ENCODE measurements around the gene NKAPL.
A peak's percentile ranks its signal among the peaks of the same experiment; 100 is the strongest.
"Not testable (repeated sequence)": the region's sequence is repeated elsewhere in the genome, so short reads cannot be mapped to it uniquely, and the experiment has no call there.

Gene NKAPL

GRCh38 chr6:28248916-28249315 is 10.2 kb upstream of the NKAPL start:
- no peak for DNase-seq

GRCh38 chr6:28250747-28251146 is 8.3 kb upstream of the NKAPL start:
- no peak for DNase-seq

GRCh38 chr6:28251661-28252008 is 7.5 kb upstream of the NKAPL start:
- no peak for DNase-seq

GRCh38 chr6:28252009-28252975 is 6.8 kb upstream of the NKAPL start, which contains the start of gene ZKSCAN4:
Gene ZKSCAN4 (minus strand): TSS chr6:28252269. CDS start chr6:28251980, 289 bp downstream.
- peak; percentile 89 for DNase-seq

GRCh38 chr6:28254121-28254519 is 5.0 kb upstream of the NKAPL start:
- no peak for DNase-seq

- no peak for DNase-seq
These were observed 2.1 kb upstream of the NKAPL start for GRCh38 chr6:28257042-28257441.

GRCh38 chr6:28263922-28264321 is 4.8 kb downstream of the NKAPL start:
- DNase-seq, result no peak

GRCh38 chr6:28264834-28265401 is 5.8 kb downstream of the NKAPL start:
- DNase-seq, result no peak

- no peak for DNase-seq
These were observed 7.5 kb downstream of the NKAPL start for GRCh38 chr6:28266563-28266961.

- peak; percentile 95 for DNase-seq
These were observed 8.0 kb downstream of the NKAPL start, which contains the start of gene ZSCAN26 for GRCh38 chr6:28266962-28267694. Gene ZSCAN26 (plus strand): TSS chr6:28267143. CDS start chr6:28271920, 4,777 bp downstream.

GRCh38 chr6:28267695-28268059 is 8.6 kb downstream of the NKAPL start:
- no peak for DNase-seq

- no peak for DNase-seq
These were observed 10.4 kb downstream of the NKAPL start for GRCh38 chr6:28269492-28269891.

GRCh38 chr6:28274888-28275287 is 15.8 kb downstream of the NKAPL start:
- no peak for DNase-seq

GRCh38 chr6:28277746-28278145 is 18.6 kb downstream of the NKAPL start:
- no peak for DNase-seq

GRCh38 chr6:28280595-28281287 is 21.6 kb downstream of the NKAPL start:
- no peak for DNase-seq

GRCh38 chr6:28281288-28282064 is 22.4 kb downstream of the NKAPL start, which contains the start of gene PGBD1:
Gene PGBD1 (plus strand): TSS chr6:28281572. CDS start chr6:28283814, 2,242 bp downstream.
- peak; percentile 83 for DNase-seq

GRCh38 chr6:28282926-28283325 is 23.8 kb downstream of the NKAPL start:
- no peak for DNase-seq

- DNase-seq, result no peak
These were observed 32.5 kb downstream of the NKAPL start for GRCh38 chr6:28291573-28291972.

GRCh38 chr6:28295326-28295725 is 36.2 kb downstream of the NKAPL start:
- no peak for DNase-seq

GRCh38 chr6:28296520-28297060 is 37.5 kb downstream of the NKAPL start:
- no peak for DNase-seq

- DNase-seq, result no peak
These were observed 44.5 kb downstream of the NKAPL start for GRCh38 chr6:28303570-28303969.

- not testable (repeated sequence) for DNase-seq
These were observed 47.3 kb downstream of the NKAPL start for GRCh38 chr6:28306363-28306762.

All from activated CD8-positive, alpha-beta memory T cell treated with anti-CD3 and anti-CD28 coated beads for 24 hours (primary cell).